ENCODE measurements around the gene YKT6. TPM values are rescaled to one million over a fixed set of nuclear protein-coding genes. Genes with fewer than 3 reads are reported as not detected.

Gene YKT6
- total RNA-seq, 1 donor from 2014 or later, result 89.5 TPM

DNA sequence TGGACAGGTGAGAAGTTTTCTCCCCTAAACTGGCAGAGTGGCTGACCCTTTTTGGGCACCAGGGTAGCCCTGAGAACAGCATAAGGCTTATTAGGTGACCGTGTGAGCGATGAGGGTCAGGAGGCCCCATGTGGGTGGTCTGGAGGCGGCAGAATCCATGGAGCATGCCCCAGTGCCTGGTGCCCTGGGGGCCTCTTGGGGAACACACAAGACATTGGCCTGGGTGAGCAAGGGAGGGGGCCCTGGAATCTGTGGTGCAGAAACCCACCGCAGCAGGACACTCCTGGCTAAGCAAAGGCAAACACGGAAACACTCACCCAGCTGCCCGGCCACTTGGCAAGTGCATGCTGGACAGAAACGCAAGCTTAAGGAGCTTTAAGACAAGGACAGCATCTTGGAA, 29.5 kb downstream of the YKT6 start:
- no peaks in the 10 kb centered on the region for H3K9me3 Mint-ChIP-seq (ENCODE audit: unreplicated experiment)
- no peak for DNase-seq (ENCODE audit: extremely low spot score, unreplicated experiment)
- TF ChIP-seq, protein P1, sequence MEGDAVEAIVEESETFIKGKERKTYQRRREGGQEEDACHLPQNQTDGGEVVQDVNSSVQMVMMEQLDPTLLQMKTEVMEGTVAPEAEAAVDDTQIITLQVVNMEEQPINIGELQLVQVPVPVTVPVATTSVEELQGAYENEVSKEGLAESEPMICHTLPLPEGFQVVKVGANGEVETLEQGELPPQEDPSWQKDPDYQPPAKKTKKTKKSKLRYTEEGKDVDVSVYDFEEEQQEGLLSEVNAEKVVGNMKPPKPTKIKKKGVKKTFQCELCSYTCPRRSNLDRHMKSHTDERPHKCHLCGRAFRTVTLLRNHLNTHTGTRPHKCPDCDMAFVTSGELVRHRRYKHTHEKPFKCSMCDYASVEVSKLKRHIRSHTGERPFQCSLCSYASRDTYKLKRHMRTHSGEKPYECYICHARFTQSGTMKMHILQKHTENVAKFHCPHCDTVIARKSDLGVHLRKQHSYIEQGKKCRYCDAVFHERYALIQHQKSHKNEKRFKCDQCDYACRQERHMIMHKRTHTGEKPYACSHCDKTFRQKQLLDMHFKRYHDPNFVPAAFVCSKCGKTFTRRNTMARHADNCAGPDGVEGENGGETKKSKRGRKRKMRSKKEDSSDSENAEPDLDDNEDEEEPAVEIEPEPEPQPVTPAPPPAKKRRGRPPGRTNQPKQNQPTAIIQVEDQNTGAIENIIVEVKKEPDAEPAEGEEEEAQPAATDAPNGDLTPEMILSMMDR (IDR thresholded peaks at IDR 0.05), result no peak
- no peaks in the 10 kb centered on the region for H3K36me3 Mint-ChIP-seq (ENCODE audit: unreplicated experiment)
- H3K4me3 Mint-ChIP-seq (ENCODE audit: unreplicated experiment), result no peak overlapping the region
- no peaks in the 10 kb centered on the region for H3K27me3 Mint-ChIP-seq (ENCODE audit: unreplicated experiment)
- no peaks in the 10 kb centered on the region for H3K4me1 Mint-ChIP-seq (ENCODE audit: unreplicated experiment)
- no peak overlapping the region for H3K27ac Mint-ChIP-seq (ENCODE audit: unreplicated experiment)

DNA sequence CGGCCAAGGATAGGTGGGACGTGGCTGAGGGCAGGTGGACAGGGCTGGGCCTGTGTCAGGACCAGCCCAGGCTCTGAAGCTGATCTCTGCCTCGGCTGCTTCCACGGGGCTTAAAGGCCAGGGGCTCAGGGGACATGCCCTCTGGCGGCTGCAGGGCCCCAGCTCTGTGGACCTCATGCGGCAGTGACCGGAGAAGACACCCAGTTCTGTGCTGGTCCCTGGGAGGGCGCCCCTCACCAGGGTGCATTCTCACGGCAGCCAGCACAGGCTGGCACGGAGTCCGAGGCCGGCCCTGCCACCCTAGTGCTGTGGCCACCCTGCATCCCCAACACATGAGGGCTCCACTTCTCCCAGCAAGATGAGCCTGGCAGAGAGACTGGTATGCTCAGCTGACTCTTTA, 30.3 kb downstream of the YKT6 start:
- no peak overlapping the region for H3K27ac Mint-ChIP-seq (ENCODE audit: unreplicated experiment)
- no peaks in the 10 kb centered on the region for H3K9me3 Mint-ChIP-seq (ENCODE audit: unreplicated experiment)
- no peak overlapping the region for H3K4me3 Mint-ChIP-seq (ENCODE audit: unreplicated experiment)
- TF ChIP-seq, protein P1 (IDR thresholded peaks at IDR 0.05), result no peak
- no peaks in the 10 kb centered on the region for H3K36me3 Mint-ChIP-seq (ENCODE audit: unreplicated experiment)
- H3K4me1 Mint-ChIP-seq (ENCODE audit: unreplicated experiment), result no peaks in the 10 kb centered on the region
- no peak for DNase-seq (ENCODE audit: extremely low spot score, unreplicated experiment)
- H3K27me3 Mint-ChIP-seq (ENCODE audit: unreplicated experiment), result no peaks in the 10 kb centered on the region

DNA sequence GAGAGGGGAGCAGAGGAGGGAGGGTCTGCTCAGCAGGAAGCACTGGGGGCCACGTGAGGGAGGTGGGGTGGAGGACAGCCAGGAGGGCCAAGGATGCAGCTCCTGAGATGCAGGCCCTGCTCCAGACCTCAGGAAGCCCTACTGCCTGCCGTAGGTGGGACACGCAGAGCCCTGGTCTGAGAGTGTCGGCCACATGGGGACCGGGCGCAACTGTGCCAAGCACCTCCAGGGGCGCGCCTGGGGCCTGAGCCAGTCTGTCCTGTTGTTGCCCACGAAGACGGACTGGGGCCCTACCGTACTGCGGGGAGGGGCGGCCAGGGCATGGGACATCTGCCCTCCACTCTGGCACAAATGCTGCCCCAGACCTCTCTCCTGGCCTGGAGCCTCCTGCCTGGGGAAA, 31.6 kb downstream of the YKT6 start:
- H3K27me3 Mint-ChIP-seq (ENCODE audit: unreplicated experiment), result no peaks in the 10 kb centered on the region
- DNase-seq (ENCODE audit: extremely low spot score, unreplicated experiment), result no peak
- no peaks in the 10 kb centered on the region for H3K36me3 Mint-ChIP-seq (ENCODE audit: unreplicated experiment)
- H3K4me3 Mint-ChIP-seq (ENCODE audit: unreplicated experiment), result no peak overlapping the region
- no peak overlapping the region for H3K27ac Mint-ChIP-seq (ENCODE audit: unreplicated experiment)
- no peaks in the 10 kb centered on the region for H3K9me3 Mint-ChIP-seq (ENCODE audit: unreplicated experiment)
- TF ChIP-seq, protein P1 (IDR thresholded peaks at IDR 0.05), result no peak
- H3K4me1 Mint-ChIP-seq (ENCODE audit: unreplicated experiment), result no peaks in the 10 kb centered on the region

DNA sequence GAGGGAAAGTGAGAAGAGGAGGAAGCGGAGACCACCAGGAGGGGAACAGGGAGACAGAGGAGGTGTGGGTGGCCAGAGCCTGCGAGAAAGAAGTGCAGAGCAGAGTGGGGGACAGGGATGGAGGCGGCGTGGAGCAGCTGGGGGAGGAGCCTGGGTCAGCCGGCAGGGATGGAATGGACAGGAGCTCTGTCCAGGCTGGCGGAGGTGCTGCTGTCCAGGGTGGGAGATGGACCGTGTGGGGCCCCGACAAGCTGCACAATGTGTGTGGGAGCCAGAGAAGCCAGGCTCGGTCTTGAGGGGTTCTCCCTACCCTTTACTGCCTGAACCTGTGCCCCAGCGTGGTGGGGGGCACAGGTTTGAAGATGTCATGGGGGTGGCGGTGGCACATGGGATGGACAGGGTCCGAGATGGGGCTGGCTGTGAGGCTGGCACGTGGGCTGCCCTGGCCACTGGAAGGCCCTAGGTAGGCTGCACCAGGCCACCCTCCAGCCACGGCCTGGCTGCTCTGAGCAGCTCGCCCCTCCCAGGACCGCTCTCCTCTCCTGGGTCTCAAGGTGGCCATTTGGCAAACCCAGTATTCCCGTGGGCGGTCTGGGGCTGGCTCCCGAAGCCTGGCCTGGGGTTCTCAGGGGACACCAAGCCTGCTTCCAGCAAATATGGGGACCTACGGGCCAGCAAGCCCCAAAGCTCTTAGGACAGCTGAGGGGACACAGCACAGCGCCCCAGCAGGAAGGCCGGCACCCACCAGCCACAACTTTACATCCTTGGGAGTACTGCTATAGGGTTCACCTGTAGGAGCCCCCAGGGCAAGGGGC, 32.3 kb downstream of the YKT6 start:
- H3K36me3 Mint-ChIP-seq (ENCODE audit: unreplicated experiment), result no peaks in the 10 kb centered on the region
- no peaks in the 10 kb centered on the region for H3K27me3 Mint-ChIP-seq (ENCODE audit: unreplicated experiment)
- no peak overlapping the region for H3K4me3 Mint-ChIP-seq (ENCODE audit: unreplicated experiment)
- no peak overlapping the region for H3K27ac Mint-ChIP-seq (ENCODE audit: unreplicated experiment)
- H3K9me3 Mint-ChIP-seq (ENCODE audit: unreplicated experiment), result no peaks in the 10 kb centered on the region
- no peaks in the 10 kb centered on the region for H3K4me1 Mint-ChIP-seq (ENCODE audit: unreplicated experiment)
- no peak for DNase-seq (ENCODE audit: extremely low spot score, unreplicated experiment)
- TF ChIP-seq, protein P1 (IDR thresholded peaks at IDR 0.05), result no peak

- no peak for DNase-seq (ENCODE audit: extremely low spot score, unreplicated experiment)
- no peaks in the 10 kb centered on the region for H3K4me1 Mint-ChIP-seq (ENCODE audit: unreplicated experiment)
- no peaks in the 10 kb centered on the region for H3K9me3 Mint-ChIP-seq (ENCODE audit: unreplicated experiment)
- no peaks in the 10 kb centered on the region for H3K36me3 Mint-ChIP-seq (ENCODE audit: unreplicated experiment)
- H3K4me3 Mint-ChIP-seq (ENCODE audit: unreplicated experiment), result no peak overlapping the region
- no peaks in the 10 kb centered on the region for H3K27me3 Mint-ChIP-seq (ENCODE audit: unreplicated experiment)
- TF ChIP-seq, protein P1 (IDR thresholded peaks at IDR 0.05), result no peak
- no peak overlapping the region for H3K27ac Mint-ChIP-seq (ENCODE audit: unreplicated experiment)
These were observed 34.3 kb downstream of the YKT6 start for GRCh38 chr7:44235066-44235465.
